Thyroid gland (tissue), 4 donors: Measurements from ENCODE around the gene CEP170B. TPM values are rescaled to one million over a fixed set of nuclear protein-coding genes. Genes with fewer than 3 reads are reported as not detected.
A peak's percentile ranks its signal among the peaks of the same experiment; 100 is the strongest.

Source experiments
- DNase-seq, 2 donors: peaks; one replicate each; pipeline ENCODE4 v3.0.0-alpha.2; 2019
- H3K27ac ChIP-seq, 3 donors: fragments of 200-600 bp; sonication (generic); 1 replicate in 2 of 3; 2 replicates in 1 of 3; pipeline ENCODE4 v1.5.1; 2016 to 2019; ENCODE audit warnings: mild to moderate bottlenecking in 1 of 3, moderate library complexity in 1 of 3
- H3K27me3 ChIP-seq: fragments of 200-600 bp; sonication (generic); one replicate; pipeline ENCODE4 v1.5.1; 2019
- H3K36me3 ChIP-seq, 2 donors: fragments of 200-600 bp; sonication (generic); one replicate each; pipeline ENCODE4 v1.5.1; 2016 to 2019
- H3K4me1 ChIP-seq, 2 donors: fragments of 200-600 bp; sonication (generic); one replicate each; pipeline ENCODE4 v1.5.1; 2017 to 2019
- H3K4me3 ChIP-seq, 3 donors: fragments of 200-600 bp; sonication (generic); replicated peaks in 1 of 3; 1 replicate in 2 of 3; 2 replicates in 1 of 3; pipeline ENCODE4 v1.5.1; 2016; ENCODE audit warnings: mild to moderate bottlenecking in 1 of 3
- H3K9me3 ChIP-seq: fragments of 200-600 bp; sonication (generic); one replicate; pipeline ENCODE4 v1.5.1; 2017
- POLR2A ChIP-seq, 2 donors: fragments of 450-650 bp; IDR thresholded peaks; one replicate each; pipeline ENCODE4 v1.6.1; 2017; ENCODE audit warnings: antibody characterized with exemption in 2 of 2, mild to moderate bottlenecking in 2 of 2, moderate library complexity in 1 of 2
- WGBS, 2 donors: methylation state at CpG; one replicate each; pipeline ENCODE4 v1.1.5; 2017; 5-methylcytosine and 5-hydroxymethylcytosine counted together
- intact Hi-C: fragments of 100-400 bp; cut with DNase I; formaldehyde crosslinking; loops from one replicate; pipeline ENCODE4 v1.15.1; 2023
- total RNA-seq, 4 donors: library from RNA; depleted of rRNA; stranded (reverse); fragments of >200 nt; gene quantifications; one replicate each; pipeline ENCODE4 v1.2.3, GENCODE V29; 2016
- TF ChIP-seq, protein P1 (sequence below), 6 experiments: fragments of 200-600 bp in 3 of 6; fragments of 450-650 bp in 3 of 6; sonication (generic) in 3 of 6; IDR thresholded peaks; one replicate each; pipeline ENCODE4 v1.5.1; 2016 to 2019; ENCODE audit warnings: antibody characterized with exemption in 6 of 6, mild to moderate bottlenecking in 2 of 6, inconsistent platforms in 1 of 6, moderate library complexity in 1 of 6

CEP170B gene
- total RNA-seq, 4 donors from 2014 or later, result 18.3 to 46.2 (median 27.4) TPM

DNA sequence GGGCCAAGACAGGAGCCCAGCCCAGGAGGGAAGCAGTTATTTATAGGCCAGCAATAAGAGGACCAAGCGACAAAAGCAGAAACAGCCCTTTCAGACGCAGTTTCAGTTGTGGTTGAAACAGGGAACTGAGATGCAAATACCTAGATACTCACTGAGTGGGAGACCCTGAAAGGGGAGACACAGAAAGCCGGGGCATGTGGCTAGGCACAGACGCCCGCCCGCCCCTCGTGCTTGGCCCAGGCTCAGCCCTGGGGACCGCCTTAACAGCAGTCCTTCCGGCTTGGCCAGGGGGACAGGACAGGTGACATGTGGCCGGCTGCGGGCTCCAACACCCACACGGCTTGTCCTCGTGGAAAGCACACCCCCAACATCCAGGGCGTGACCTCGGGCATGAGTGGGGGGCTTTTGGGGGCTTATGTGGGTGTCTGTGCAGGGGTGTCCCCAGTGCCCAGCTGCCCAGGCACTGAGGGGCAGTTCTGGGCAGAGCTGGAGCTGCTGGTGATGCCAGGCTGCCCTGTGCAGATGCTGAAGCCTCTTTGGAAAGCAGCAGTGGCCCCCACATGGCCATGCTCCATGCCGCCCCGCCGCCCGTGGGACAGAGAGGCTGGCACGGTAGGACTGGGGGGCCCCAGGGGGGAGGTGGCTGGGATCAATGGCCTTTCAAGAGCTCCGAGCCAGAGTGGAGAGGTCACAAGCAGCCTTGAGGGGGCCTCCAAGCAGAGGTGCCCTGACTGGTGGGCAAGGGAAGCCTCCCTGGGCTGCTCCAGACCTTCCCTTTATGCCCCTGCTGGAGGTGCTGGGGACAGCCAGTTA, 61.8 kb downstream of the CEP170B start:
- intact Hi-C loops, result no loop called here
- WGBS, 2 donors, result 64 to 70% methylated on average over 12 to 14 of the region's 21 CpGs
- Histone ChIP-seq H3K4me3 (no peak overlapping the region), H3K4me1 (no peaks in the 10 kb centered on the region), H3K27me3 (no peaks in the 10 kb centered on the region), H3K36me3 (no peaks in the 10 kb centered on the region), H3K9me3 (no peaks in the 10 kb centered on the region), H3K27ac (no peak overlapping the region)
- TF ChIP-seq, protein P1, sequence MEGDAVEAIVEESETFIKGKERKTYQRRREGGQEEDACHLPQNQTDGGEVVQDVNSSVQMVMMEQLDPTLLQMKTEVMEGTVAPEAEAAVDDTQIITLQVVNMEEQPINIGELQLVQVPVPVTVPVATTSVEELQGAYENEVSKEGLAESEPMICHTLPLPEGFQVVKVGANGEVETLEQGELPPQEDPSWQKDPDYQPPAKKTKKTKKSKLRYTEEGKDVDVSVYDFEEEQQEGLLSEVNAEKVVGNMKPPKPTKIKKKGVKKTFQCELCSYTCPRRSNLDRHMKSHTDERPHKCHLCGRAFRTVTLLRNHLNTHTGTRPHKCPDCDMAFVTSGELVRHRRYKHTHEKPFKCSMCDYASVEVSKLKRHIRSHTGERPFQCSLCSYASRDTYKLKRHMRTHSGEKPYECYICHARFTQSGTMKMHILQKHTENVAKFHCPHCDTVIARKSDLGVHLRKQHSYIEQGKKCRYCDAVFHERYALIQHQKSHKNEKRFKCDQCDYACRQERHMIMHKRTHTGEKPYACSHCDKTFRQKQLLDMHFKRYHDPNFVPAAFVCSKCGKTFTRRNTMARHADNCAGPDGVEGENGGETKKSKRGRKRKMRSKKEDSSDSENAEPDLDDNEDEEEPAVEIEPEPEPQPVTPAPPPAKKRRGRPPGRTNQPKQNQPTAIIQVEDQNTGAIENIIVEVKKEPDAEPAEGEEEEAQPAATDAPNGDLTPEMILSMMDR (IDR thresholded peaks at IDR 0.05), result no peak
- TF ChIP-seq POLR2A (IDR thresholded peaks at IDR 0.05), result no peak
- peak in 1 of 2 donors; percentile 0 for DNase-seq

DNA sequence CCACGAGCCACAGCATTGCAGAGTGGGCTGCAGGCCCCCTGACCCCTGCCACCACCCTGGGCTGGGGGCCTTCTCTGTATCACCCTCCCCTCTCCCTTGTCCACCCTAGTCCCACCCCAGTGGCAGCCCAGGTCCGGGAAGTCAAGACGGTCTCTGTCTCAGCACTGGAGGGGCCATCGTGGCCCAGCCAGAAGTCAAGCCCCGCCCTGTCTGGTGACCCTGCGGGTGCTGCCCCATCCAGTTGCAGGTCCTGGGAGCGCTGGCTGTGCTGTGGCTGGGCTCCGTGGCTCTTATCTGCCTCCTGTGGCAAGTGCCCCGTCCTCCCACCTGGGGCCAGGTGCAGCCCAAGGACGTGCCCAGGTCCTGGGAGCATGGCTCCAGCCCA, 62.4 kb downstream of the CEP170B start:
- intact Hi-C loops, result no loop called here
- DNase-seq, result peak in 1 of 2 donors; percentile 1
- no peak for TF ChIP-seq POLR2A (IDR thresholded peaks at IDR 0.05)
- TF ChIP-seq, protein P1 (IDR thresholded peaks at IDR 0.05), result no peak
- Histone ChIP-seq H3K36me3 (no peaks in the 10 kb centered on the region), H3K4me3 (no peak overlapping the region), H3K4me1 (peaks cover 0 to 4% of the 10 kb centered on the region in 2 donors), H3K9me3 (no peaks in the 10 kb centered on the region), H3K27ac (no peak overlapping the region), H3K27me3 (no peaks in the 10 kb centered on the region)
- 0% methylated on average over 1 of the region's 10 CpGs; no CpG with 5 or more reads in 1 of the 2 donors for WGBS, 2 donors

DNA sequence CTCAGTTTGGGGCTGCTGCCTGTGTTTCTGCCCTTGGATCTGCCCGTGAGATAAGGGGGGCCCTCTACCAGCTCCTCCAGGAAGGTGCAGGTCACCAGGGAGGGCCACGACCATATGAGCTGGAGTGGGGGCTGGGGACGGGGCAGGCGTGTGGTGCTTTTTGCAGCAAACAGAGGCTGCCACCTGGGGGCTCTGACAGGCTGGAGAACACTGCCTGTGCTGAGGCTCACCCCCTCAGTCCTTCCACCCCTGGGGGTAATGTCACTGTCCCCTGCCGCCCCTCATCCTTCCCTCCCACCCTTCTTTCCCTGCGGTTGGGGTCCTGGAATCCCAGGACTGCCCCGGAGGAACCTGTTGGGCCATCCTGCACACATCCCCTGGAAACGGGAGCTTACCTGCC, 62.8 kb downstream of the CEP170B start:
- Histone ChIP-seq H3K27ac (no peak overlapping the region), H3K4me3 (no peak overlapping the region), H3K27me3 (no peaks in the 10 kb centered on the region), H3K9me3 (no peaks in the 10 kb centered on the region), H3K36me3 (no peaks in the 10 kb centered on the region), H3K4me1 (peaks cover 0 to 9% of the 10 kb centered on the region in 2 donors)
- intact Hi-C loops, result no loop called here
- 63 to 78% methylated on average over 4 to 8 of the region's 8 CpGs for WGBS, 2 donors
- TF ChIP-seq, protein P1 (IDR thresholded peaks at IDR 0.05), result no peak
- no peak for TF ChIP-seq POLR2A (IDR thresholded peaks at IDR 0.05)
- DNase-seq, result no peak

DNA sequence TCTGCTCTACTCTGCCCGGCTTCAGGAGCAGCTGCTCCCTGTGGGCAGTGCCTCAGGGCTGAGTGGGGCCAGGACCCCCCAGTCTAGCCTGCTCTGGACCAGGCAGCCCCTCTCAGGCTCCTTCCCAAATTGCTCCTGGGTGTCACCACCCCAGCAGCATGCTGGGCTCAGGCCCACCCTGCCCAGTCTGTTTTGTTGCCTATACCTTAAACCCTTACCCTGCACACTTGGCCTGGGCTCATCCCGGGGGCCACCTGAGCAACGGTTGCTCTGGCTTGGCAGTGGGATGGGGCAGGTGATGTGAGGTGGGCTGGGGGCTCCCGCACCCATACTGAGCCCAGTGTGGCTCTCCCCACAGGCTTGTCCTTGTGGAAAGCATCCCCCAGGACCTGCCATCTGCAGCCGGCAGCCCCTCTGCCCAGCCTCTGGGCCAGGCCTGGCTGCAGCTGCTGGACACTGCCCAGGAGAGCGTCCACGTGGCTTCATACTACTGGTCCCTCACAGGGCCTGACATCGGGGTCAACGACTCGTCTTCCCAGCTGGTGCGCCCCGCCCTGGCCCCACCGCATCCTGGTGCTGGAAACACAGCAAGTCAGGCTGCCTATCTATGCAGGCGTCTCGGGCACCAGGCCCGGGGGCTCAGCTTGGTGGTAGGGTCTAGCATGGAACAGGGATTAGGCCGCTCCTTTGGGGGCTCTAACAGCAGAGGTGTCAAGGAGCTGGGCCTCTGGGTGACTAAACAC, 63.5 kb downstream of the CEP170B start:
- Histone ChIP-seq H3K9me3 (no peaks in the 10 kb centered on the region), H3K27me3 (no peaks in the 10 kb centered on the region), H3K4me3 (no peak overlapping the region), H3K36me3 (no peaks in the 10 kb centered on the region), H3K27ac (no peak overlapping the region), H3K4me1 (peaks cover 0 to 11% of the 10 kb centered on the region in 2 donors)
- 90 to 92% methylated on average over 3 to 13 of the region's 17 CpGs for WGBS, 2 donors
- intact Hi-C loops, result no loop called here
- DNase-seq, result peak in 1 of 2 donors; percentile 0
- TF ChIP-seq, protein P1 (IDR thresholded peaks at IDR 0.05), result no peak
- no peak for TF ChIP-seq POLR2A (IDR thresholded peaks at IDR 0.05)
